ENCODE measurements around the gene ARMC2.

The ARMC2 gene

GRCh38 chr6:108945681-108946159 is 97.5 kb downstream of the ARMC2 start:
- in situ Hi-C loops (cut with HindIII; ENCODE audit: low sequenced_read_pairs), result no loop called here
- no peak overlapping the region for H3K4me3 ChIP-seq (ENCODE audit: low read depth, low read length)
- TF ChIP-seq CTCF (IDR thresholded peaks at IDR 0.05; ENCODE audit: low read depth, low read length, missing control alignments), result no peak
- peak; percentile 92 for DNase-seq (ENCODE audit: low read depth)

- no peak overlapping the region for H3K4me3 ChIP-seq (ENCODE audit: low read depth, low read length)
- TF ChIP-seq CTCF (IDR thresholded peaks at IDR 0.05; ENCODE audit: low read depth, low read length, missing control alignments), result no peak
- peak; percentile 50 for DNase-seq (ENCODE audit: low read depth)
- in situ Hi-C loops (cut with HindIII; ENCODE audit: low sequenced_read_pairs), result no loop called here
Measured at GRCh38 chr6:108946695-108947094, 98.5 kb downstream of the ARMC2 start.

- in situ Hi-C loops (cut with HindIII; ENCODE audit: low sequenced_read_pairs), result no loop called here
- DNase-seq (ENCODE audit: low read depth), result peak; percentile 70
- no peak overlapping the region for H3K4me3 ChIP-seq (ENCODE audit: low read depth, low read length)
- no peak for TF ChIP-seq CTCF (IDR thresholded peaks at IDR 0.05; ENCODE audit: low read depth, low read length, missing control alignments)
Measured at GRCh38 chr6:108947114-108947854, 99.1 kb downstream of the ARMC2 start.

- H3K4me3 ChIP-seq (ENCODE audit: low read depth, low read length), result no peak overlapping the region
- no peak for DNase-seq (ENCODE audit: low read depth)
- in situ Hi-C loops (cut with HindIII; ENCODE audit: low sequenced_read_pairs), result no loop called here
- no peak for TF ChIP-seq CTCF (IDR thresholded peaks at IDR 0.05; ENCODE audit: low read depth, low read length, missing control alignments)
Measured at GRCh38 chr6:108948181-108948661, 100.0 kb downstream of the ARMC2 start.

- DNase-seq (ENCODE audit: low read depth), result no peak
- no peak for TF ChIP-seq CTCF (IDR thresholded peaks at IDR 0.05; ENCODE audit: low read depth, low read length, missing control alignments)
- in situ Hi-C loops (cut with HindIII; ENCODE audit: low sequenced_read_pairs), result no loop called here
Measured at GRCh38 chr6:108951351-108951953, 103.2 kb downstream of the ARMC2 start.

GRCh38 chr6:108952776-108953486 is 104.7 kb downstream of the ARMC2 start:
- no peak for TF ChIP-seq CTCF (IDR thresholded peaks at IDR 0.05; ENCODE audit: low read depth, low read length, missing control alignments)
- no peak overlapping the region for H3K4me3 ChIP-seq (ENCODE audit: low read depth, low read length)
- DNase-seq (ENCODE audit: low read depth), result no peak
- in situ Hi-C loops (cut with HindIII; ENCODE audit: low sequenced_read_pairs), result no loop called here

More at GRCh38 chr6:108951351-108951953, 103.2 kb downstream of the ARMC2 start:
- H3K4me3 ChIP-seq (ENCODE audit: low read depth, low read length), result no peak overlapping the region

All from astrocyte of the cerebellum (primary cell).